ENCODE data around the gene EIF5B.
"Not testable (repeated sequence)": the region's sequence is repeated elsewhere in the genome, so short reads cannot be mapped to it uniquely, and the experiment has no call there.

Gene EIF5B

DNA sequence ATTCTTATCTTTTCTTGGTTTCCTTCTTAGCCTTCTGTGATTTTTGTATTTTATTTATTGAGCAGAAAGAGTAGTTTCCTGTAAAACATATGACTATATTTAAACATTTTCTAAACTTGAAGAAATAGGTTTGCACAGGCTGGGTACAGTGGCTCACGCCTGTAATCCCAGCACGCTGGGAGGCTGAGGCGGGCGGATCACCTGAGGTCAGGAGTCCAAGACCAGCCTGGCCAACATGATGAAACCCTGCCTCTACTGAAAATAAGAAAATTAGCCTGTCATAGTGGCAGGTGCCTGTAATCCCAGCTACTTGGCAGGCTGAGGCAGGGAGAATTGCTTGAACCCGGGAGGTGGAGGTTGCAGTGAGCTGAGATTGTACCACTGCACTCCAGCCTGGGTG lies 31.7 kb downstream of the EIF5B start:
- not testable (repeated sequence) for DNase-seq

DNA sequence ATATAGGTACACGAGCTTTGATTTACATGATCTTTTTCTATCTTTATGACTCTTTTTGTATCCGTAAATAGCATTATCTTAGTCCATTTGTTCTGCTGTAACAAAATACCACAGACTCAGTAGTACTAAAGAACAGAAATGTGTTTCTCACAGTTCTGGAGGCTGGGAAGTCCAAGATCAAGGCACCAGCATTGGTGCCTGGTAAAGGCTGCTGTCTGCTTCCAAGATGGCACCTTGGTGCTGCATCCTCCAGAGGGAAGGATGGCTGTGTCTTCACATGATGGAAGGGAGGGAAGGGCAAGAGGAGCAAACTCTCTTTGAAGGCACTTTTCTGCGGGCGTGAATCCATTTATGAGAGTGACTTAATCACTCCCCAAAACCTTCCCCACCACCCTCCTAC lies 36.0 kb downstream of the EIF5B start:
- no peak for DNase-seq

GRCh38 chr2:99374747-99375146 lies 37.6 kb downstream of the EIF5B start:
- DNase-seq, result no peak

- DNase-seq, result no peak
These were observed 39.2 kb downstream of the EIF5B start for GRCh38 chr2:99376254-99376864.

DNA sequence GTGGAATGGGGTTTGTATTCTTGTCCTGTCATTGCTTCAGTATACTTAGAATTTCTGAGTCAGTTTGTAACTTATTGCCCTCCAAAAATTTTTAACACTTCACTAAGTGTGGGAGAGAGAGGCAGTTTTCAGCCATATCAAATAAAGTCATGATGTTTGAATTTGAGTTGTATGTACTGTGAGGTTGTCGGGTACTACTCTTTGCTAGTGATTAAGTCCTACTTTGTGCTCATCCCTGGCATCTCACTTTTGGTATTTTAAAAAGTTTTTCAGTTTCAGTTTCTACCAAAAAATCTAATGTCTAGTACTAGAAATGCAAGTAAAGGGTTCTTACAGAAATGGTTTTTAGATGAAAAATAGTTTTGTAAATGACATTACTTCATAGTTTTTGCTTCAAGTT lies 40.7 kb downstream of the EIF5B start:
- no peak for DNase-seq

- DNase-seq, result no peak
These were observed 43.3 kb downstream of the EIF5B start for GRCh38 chr2:99380376-99381010.

DNA sequence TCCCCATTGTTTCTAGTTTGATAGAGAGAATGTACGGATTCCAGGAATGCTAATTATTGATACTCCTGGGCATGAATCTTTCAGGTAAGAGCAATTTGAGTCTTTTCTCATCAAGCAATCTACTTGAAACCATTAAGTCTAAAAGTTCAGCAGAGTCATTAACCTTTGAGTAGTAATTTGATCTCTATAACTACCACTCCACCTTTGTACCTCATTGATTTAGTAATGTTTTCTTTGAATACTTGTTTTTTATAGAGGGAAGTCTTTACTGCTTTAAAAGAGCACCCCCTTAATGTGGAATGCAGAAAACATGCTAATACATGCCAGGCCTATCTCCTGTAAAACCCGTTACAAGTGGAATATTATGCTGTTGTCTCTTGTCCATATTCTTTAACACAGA lies 45.0 kb downstream of the EIF5B start:
- no peak for DNase-seq

DNA sequence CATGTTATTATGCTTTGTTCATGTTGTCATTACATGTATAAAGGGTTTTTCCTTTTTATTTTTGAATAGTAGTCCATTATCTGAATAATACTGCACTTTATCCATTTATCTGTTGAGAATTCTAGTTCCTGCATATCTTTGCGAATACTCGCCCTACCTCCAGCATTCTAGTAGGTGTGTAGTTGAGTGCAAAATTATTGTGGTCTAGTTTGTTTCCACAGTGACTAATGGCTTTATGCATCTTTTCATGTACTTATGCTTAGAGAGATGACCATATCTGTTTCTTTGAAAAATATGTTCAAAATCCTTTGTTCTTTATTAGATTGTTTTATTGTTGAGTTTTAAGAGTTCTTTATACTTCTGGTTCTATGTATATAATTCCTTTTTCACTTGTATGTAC lies 48.8 kb downstream of the EIF5B start:
- no peak for DNase-seq

DNA sequence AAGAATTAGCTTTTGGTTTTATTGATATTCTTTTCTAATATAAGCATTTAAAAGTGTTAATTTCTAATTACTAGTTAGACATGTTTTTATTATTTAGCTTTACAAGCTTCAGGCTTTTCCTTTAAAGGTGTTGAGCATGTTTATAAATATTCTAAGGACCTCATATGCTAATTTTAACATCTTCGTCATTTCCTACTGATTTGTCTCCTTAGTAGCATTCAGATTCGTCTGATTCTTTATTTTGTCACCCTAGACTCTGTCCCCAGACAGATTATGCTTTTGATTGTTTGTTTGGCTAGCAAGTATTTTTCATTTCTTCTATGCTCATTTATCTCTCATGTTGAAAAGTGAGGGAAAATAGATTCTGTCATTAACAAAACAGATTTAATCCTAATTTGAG lies 51.7 kb downstream of the EIF5B start:
- DNase-seq, result no peak

GRCh38 chr2:99389371-99389770 lies 52.2 kb downstream of the EIF5B start:
- no peak for DNase-seq

GRCh38 chr2:99389946-99390345 lies 52.8 kb downstream of the EIF5B start:
- no peak for DNase-seq

GRCh38 chr2:99395589-99396130 lies 58.5 kb downstream of the EIF5B start:
- no peak for DNase-seq

DNA sequence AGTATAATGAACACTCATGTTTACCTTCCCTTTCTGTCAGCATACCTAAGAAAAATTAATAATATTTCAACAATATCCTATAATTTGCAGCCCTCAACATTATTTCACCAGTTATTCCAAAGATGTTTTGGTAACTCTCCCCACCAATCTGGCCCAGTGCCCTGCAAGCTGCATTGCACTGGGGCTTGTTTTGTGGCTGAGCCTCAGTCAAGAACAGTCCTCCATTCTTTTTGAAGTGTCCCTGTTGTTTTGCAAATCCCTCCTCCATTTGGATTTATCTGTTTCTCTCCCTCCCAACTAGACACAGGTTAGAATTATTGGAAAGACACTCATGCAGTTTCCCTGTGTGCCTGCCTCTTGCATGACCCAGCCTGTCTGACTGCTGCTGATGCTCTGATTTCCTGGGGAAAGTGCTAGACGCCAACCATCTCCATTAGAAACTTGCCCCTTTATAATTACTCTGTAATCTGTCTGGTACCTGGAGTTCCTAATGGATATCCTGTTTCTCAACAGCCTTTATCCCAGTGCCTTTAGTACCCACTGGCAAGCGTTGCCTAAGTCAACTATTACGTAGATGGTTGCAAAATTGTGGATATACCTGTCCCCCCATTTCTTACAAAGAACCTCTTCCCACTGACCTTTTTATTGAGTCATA lies 60.2 kb downstream of the EIF5B start:
- no peak for DNase-seq

DNA sequence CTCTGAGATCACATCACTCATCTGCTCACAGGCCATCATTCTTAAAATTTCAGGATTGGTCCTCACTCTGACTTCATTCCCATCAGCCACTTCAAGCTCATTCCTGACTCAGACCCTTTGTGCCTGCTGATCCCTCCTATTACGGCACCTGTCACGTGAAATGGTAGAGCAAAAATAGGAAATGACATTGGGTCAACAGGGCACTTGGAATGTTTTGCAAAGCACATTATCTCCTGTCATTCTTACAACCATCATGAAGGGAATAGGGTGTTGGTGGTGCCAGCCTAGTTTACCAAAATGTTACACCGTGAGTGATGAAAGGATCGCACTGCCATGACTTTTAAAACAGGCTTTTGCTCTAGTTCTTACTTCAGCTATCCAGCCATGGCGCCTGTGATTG lies 61.1 kb downstream of the EIF5B start:
- no peak for DNase-seq

GRCh38 chr2:99399063-99399462 lies 61.9 kb downstream of the EIF5B start:
- DNase-seq, result no peak

DNA sequence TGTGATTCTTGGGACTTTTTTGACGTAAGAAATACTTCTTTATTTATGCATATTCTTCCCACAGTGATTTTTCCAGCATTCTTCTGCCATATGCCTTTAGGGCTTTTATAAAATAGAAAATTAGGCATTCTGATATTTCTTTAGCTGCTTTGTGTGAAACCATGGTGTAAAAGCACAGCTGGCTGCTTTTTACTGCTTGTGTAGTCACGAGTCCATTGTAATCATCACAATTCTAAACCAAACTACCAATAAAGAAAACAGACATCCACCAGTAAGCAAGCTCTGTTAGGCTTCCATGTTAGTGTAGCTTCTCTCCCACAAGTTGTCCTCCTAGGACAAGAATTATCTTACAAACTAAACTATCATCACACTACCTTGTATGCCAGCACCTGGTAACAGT lies 62.6 kb downstream of the EIF5B start:
- no peak for DNase-seq

GRCh38 chr2:99401841-99402240 lies 64.7 kb downstream of the EIF5B start:
- DNase-seq, result no peak

DNA sequence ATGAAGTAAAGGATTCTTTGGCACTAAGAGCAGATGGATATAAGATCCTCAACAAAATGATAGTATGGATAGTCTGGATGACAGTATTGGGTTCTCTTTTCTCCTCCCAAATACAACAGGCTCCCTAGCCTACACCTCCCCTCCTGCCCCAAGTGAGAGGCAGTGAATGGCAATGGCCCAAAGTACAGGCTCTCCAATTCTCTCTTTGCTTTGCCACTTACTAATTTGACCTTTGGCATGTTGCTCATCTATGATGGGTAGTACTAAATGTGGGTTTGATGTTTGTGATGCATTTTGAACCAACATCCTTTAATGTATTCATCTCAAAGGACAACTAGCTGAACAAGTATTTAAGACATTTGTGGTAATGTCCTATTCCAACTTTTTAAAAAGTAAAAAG lies 65.9 kb downstream of the EIF5B start:
- no peak for DNase-seq

- DNase-seq, result no peak
These were observed 66.3 kb downstream of the EIF5B start for GRCh38 chr2:99403524-99403923.

DNA sequence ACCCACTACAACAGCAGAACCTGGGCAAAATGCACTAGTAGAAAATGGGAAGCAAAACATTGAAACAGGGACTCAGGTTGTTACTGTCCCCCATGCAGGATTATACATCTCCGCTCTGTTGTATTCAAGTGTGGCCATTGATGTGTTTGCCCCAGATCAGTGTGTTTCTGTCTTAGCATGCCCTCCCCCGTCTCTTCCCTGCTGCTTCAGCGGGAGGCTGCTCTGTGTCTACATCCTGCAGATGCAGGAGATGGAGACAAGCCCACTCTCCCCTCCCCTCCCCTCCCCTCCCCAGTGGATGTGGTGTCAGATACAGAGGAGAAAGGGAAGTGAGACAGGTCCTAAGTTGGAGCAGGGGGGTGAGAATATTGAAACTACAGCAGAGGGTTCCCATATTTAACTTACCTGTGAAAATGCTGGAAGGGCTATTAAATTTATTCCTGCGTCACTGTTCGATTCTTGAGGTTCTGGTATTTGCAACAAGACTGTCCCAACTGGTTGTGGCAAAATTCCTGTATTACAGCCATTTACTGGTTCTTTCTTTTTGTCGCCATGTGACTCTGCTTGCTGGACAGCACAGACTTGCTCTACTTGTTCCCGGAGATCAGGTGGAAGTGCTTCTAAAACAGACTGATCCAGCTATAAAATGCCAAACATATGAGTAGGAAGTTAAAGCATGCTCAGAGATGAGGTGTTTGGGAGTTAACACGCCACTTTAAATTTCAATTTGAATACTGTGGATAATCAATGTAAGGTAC lies 67.0 kb downstream of the EIF5B start:
- DNase-seq, result no peak

DNA sequence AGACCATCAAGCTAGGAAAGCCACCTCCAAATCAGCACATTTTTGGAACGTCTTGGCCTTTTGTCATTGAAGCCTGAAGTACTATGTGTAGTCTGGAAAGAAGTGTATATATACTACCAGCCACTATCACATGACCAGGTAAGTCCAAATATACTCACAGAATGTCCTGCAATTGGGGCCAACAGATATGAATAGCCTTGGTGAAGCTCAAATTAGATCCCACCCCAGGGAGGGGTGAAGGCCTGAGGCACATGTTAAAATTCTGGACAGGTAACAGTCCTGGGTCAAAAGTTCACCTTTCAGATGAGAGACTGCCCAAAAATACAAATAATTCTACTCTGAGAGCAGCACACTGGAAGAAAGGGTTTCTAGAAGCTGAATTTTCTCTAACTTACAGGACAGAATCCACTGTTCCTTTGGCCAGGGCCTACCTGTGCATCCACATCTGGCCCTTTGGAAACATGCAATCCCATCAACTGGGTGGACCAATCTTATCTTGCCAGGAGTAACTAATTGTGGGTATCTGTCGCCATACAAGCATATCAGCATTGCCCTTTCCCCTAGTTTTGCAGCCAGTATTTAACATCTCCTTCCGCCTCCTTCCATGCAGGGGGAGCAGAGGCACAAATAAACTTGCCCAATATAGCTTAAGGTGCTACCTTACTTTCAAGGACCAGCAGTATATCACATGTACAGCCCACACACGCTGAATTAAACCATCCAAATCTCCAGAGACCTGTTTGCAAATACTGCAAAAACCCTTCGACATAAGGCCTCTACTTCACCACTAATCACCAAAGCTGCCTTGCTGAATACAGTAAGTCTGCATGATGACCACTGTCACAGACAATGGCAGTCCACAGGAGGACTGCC lies 67.8 kb downstream of the EIF5B start:
- no peak for DNase-seq

- no peak for DNase-seq
These were observed 68.9 kb downstream of the EIF5B start for GRCh38 chr2:99406137-99406536.

DNA sequence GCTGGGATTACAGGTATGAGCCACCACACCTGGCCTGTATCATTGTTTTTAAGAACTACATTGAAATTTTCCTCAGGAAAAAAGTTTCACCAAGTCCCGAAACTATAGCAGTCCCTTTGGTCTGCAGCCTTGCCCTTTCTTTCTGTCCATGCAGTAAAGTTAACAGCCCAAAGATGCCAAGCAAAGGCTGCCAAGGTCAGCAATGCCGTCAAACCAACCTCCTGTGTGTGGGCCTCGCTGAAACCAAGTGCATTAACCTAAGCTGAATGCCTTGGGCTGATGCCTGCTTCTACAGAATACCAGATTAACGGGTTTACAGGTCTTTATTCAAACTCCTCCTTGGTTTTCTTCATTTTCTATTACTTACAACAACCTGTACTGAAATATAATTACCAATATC lies 73.1 kb downstream of the EIF5B start:
- no peak for DNase-seq
